ENCODE measurements around the gene CXXC5. TPM values are rescaled to one million over a fixed set of nuclear protein-coding genes. Genes with fewer than 3 reads are reported as not detected.

Gene CXXC5
- total and polyA plus RNA-seq, 9 of the 15 experiments (the other 6 are each of a cell fraction or from before 2014, with no cell fraction given) = 1.9 to 123 (median 45.8) TPM

- TF ChIP-seq USF1 (CRISPR knock-in tag; IDR thresholded peaks at IDR 0.05) = 0 out of 2 replicates have a peak, but pooled peaks have one; percentile 11
- TF ChIP-seq GMEB1 (CRISPR knock-in tag; IDR thresholded peaks at IDR 0.05) = no peak
- TF ChIP-seq CEBPB (tag; IDR thresholded peaks at IDR 0.05) = no peak
- TF ChIP-seq MYNN (IDR thresholded peaks at IDR 0.05) = peak; percentile 55; the same call in 1 of the 2 replicates
- TF ChIP-seq MYNN (CRISPR knock-in tag; IDR thresholded peaks at IDR 0.05) = no peak
- TF ChIP-seq CCNT2 (IDR thresholded peaks at IDR 0.05; ENCODE audit: borderline replicate concordance, extremely low read depth, insufficient read length, low read depth, low read length) = no peak
- TF ChIP-seq, protein P1, sequence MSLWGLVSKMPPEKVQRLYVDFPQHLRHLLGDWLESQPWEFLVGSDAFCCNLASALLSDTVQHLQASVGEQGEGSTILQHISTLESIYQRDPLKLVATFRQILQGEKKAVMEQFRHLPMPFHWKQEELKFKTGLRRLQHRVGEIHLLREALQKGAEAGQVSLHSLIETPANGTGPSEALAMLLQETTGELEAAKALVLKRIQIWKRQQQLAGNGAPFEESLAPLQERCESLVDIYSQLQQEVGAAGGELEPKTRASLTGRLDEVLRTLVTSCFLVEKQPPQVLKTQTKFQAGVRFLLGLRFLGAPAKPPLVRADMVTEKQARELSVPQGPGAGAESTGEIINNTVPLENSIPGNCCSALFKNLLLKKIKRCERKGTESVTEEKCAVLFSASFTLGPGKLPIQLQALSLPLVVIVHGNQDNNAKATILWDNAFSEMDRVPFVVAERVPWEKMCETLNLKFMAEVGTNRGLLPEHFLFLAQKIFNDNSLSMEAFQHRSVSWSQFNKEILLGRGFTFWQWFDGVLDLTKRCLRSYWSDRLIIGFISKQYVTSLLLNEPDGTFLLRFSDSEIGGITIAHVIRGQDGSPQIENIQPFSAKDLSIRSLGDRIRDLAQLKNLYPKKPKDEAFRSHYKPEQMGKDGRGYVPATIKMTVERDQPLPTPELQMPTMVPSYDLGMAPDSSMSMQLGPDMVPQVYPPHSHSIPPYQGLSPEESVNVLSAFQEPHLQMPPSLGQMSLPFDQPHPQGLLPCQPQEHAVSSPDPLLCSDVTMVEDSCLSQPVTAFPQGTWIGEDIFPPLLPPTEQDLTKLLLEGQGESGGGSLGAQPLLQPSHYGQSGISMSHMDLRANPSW (CRISPR knock-in tag; IDR thresholded peaks at IDR 0.05) = peak; percentile 46; the same call in 1 of the 2 replicates
- no peak for TF ChIP-seq KAT2B (IDR thresholded peaks at IDR 0.05; ENCODE audit: low read depth, low read length)
- no peak for TF ChIP-seq JUND (IDR thresholded peaks at IDR 0.05; ENCODE audit: borderline replicate concordance, low read depth, low read length)
- peak; percentile 33; the same call in 2 of the 3 replicates for TF ChIP-seq JUND (tag; IDR thresholded peaks at IDR 0.05; ENCODE audit: borderline replicate concordance, low read depth, low read length)
- no peak for TF ChIP-seq KDM1A (IDR thresholded peaks at IDR 0.05)
- TF ChIP-seq RHOXF2B (CRISPR knock-in tag; conservative IDR thresholded peaks at IDR 0.05) = 0 out of 2 replicates have a peak, but pooled peaks have one; percentile 7
- TF ChIP-seq, protein P2, sequence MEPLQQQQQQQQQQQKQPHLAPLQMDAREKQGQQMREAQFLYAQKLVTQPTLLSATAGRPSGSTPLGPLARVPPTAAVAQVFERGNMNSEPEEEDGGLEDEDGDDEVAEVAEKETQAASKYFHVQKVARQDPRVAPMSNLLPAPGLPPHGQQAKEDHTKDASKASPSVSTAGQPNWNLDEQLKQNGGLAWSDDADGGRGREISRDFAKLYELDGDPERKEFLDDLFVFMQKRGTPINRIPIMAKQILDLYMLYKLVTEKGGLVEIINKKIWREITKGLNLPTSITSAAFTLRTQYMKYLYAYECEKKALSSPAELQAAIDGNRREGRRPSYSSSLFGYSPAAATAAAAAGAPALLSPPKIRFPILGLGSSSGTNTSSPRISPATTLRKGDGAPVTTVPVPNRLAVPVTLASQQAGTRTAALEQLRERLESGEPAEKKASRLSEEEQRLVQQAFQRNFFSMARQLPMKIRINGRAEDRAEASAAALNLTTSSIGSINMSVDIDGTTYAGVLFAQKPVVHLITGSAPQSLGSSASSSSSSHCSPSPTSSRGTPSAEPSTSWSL (CRISPR knock-in tag; IDR thresholded peaks at IDR 0.05; ENCODE audit: borderline replicate concordance) = peak; percentile 60; the same call in 1 of the 2 replicates
- TF ChIP-seq MEIS2 (IDR thresholded peaks at IDR 0.05; ENCODE audit: partially characterized antibody) = no peak
- no peak for TF ChIP-seq WHSC1 (IDR thresholded peaks at IDR 0.05; ENCODE audit: low read length)
These were observed 22.4 kb downstream of the CXXC5 start (continued) for GRCh38 chr5:139670369-139671095.

Data from K562 (cell line).